A673 (cell line): ENCODE measurements around the gene LHX4. TPM values are rescaled to one million over a fixed set of nuclear protein-coding genes. Genes with fewer than 3 reads are reported as not detected.
A peak's percentile ranks its signal among the peaks of the same experiment; 100 is the strongest.

Experiments used
- BruUV-seq: library from RNA; stranded (reverse); fragments of 400-500 nt; replicated peaks from 2 replicates; lab custom pipeline; 2021; lab: Mats Ljungman, UMichigan
- CTCF ChIA-PET: fragments of 300-600 bp; sonication (Branson Sonifier 250); formaldehyde crosslinking; loops from one replicate; lab custom pipeline; 2022; ENCODE audit warnings: antibody characterized with exemption; lab: Charles Lee
- POLR2A ChIA-PET: fragments of 300-600 bp; sonication (Branson Sonifier 250); formaldehyde crosslinking; loops from one replicate; lab custom pipeline; 2022; ENCODE audit warnings: antibody characterized with exemption; ENCODE audit not compliant: low non-redundant PET; lab: Charles Lee
- DNase-seq: peaks from one replicate; pipeline ENCODE4 v3.0.0-alpha.2; 2015; ENCODE audit warnings: low spot score
- H3K27ac ChIP-seq: fragments of 200-600 bp; sonication (generic); 2 replicates; pipeline ENCODE4 v1.5.1; 2016; ENCODE audit warnings: mixed run types, low read depth, mild to moderate bottlenecking, mixed read lengths, antibody characterized with exemption, low read length; ENCODE audit not compliant: poor library complexity, severe bottlenecking
- H3K27me3 ChIP-seq: fragments of 200-600 bp; sonication (generic); replicated peaks from 2 replicates; pipeline ENCODE4 v1.6.1; 2017; ENCODE audit warnings: mixed run types, low read depth, mild to moderate bottlenecking, mixed read lengths, antibody characterized with exemption, low read length; ENCODE audit not compliant: insufficient read depth, poor library complexity
- H3K36me3 ChIP-seq: fragments of 200-600 bp; sonication (generic); 2 replicates; pipeline ENCODE4 v1.6.1; 2016; ENCODE audit warnings: mixed run types, mild to moderate bottlenecking, mixed read lengths, antibody characterized with exemption, low read length; ENCODE audit not compliant: insufficient read depth, poor library complexity, severe bottlenecking
- H3K4me1 ChIP-seq: fragments of 200-600 bp; sonication (generic); 2 replicates; pipeline ENCODE4 v1.6.1; 2017; ENCODE audit warnings: mixed run types, mild to moderate bottlenecking, mixed read lengths, antibody characterized with exemption, low read length; ENCODE audit not compliant: insufficient read depth, poor library complexity, severe bottlenecking
- H3K4me3 ChIP-seq: fragments of 200-600 bp; sonication (generic); 2 replicates; pipeline ENCODE4 v1.5.1; 2016; ENCODE audit warnings: low read depth, mixed run types, mild to moderate bottlenecking, mixed read lengths, low read length; ENCODE audit not compliant: poor library complexity, severe bottlenecking
- H3K9me3 ChIP-seq: fragments of 200-600 bp; sonication (generic); 2 replicates; pipeline ENCODE4 v1.6.1; 2016; ENCODE audit warnings: mixed run types, low read depth, mild to moderate bottlenecking, mixed read lengths, antibody characterized with exemption, low read length; ENCODE audit not compliant: poor library complexity, severe bottlenecking
- CTCF ChIP-seq: fragments of 300-800, 200-600 bp; sonication (generic); conservative IDR thresholded peaks from 2 replicates; pipeline ENCODE4 v1.5.1; 2017; ENCODE audit warnings: low read depth, mild to moderate bottlenecking, antibody characterized with exemption, low read length, moderate library complexity, mixed read lengths
- EZH2 ChIP-seq: fragments of 200-600 bp; sonication (generic); IDR thresholded peaks from 2 replicates; pipeline ENCODE4 v1.6.1; 2017; ENCODE audit warnings: borderline replicate concordance, low read depth, mild to moderate bottlenecking, mixed read lengths, antibody characterized with exemption, low read length; ENCODE audit not compliant: poor library complexity, severe bottlenecking
- intact Hi-C: fragments of 100-400 bp; cut with micrococcal nuclease; formaldehyde crosslinking; loops from one replicate; pipeline ENCODE4 v1.10.0; 2022; ENCODE audit not compliant: unreplicated experiment
- total RNA-seq: library from RNA; stranded (reverse); gene quantifications from 2 replicates; pipeline ENCODE4 v1.2.3, GENCODE V29; 2021

Gene LHX4
- total RNA-seq, 1 experiment from 2014 or later: not detected

- no peak overlapping the region for H3K4me3 ChIP-seq
- ChIA-PET CTCF (no interaction called here), POLR2A (no interaction called here)
- H3K36me3 ChIP-seq: no peaks in the 10 kb centered on the region
- no peaks in the 10 kb centered on the region for H3K4me1 ChIP-seq
- H3K27me3 ChIP-seq: no peaks in the 10 kb centered on the region
- no peak overlapping the region for H3K27ac ChIP-seq
- H3K9me3 ChIP-seq: no peaks in the 10 kb centered on the region
- intact Hi-C loops: no loop called here
- DNase-seq: no peak
- no TSS peak for BruUV-seq
- TF ChIP-seq EZH2 (no peak), CTCF (no peak)
These were observed 18.1 kb downstream of the LHX4 start for GRCh38 chr1:180248176-180248575.

GRCh38 chr1:180248731-180249681 lies 18.9 kb downstream of the LHX4 start:
- intact Hi-C loops: no loop called here
- H3K9me3 ChIP-seq: no peaks in the 10 kb centered on the region
- BruUV-seq: no TSS peak
- no peak overlapping the region for H3K4me3 ChIP-seq
- no peak overlapping the region for H3K27ac ChIP-seq
- no peaks in the 10 kb centered on the region for H3K36me3 ChIP-seq
- peak; percentile 41 for DNase-seq
- ChIA-PET CTCF (interaction anchor here (1.2 kb wide), 1 partner anchor 167 kb away, joined by 3 read pairs; no protein-coding TSS in a partner anchor), POLR2A (no interaction called here)
- H3K4me1 ChIP-seq: no peaks in the 10 kb centered on the region
- no peak for TF ChIP-seq EZH2
- TF ChIP-seq CTCF: peak; percentile 43; the same call in 1 of the 2 replicates
- H3K27me3 ChIP-seq: no peaks in the 10 kb centered on the region

- Histone ChIP-seq H3K27me3 (no peaks in the 10 kb centered on the region), H3K4me1 (no peaks in the 10 kb centered on the region), H3K9me3 (no peaks in the 10 kb centered on the region), H3K4me3 (no peak overlapping the region), H3K36me3 (no peaks in the 10 kb centered on the region), H3K27ac (no peak overlapping the region)
- no peak for DNase-seq
- TF ChIP-seq CTCF (no peak), EZH2 (no peak)
- intact Hi-C loops: no loop called here
- CTCF ChIA-PET: interaction anchor here (1.2 kb wide), 1 partner anchor 166 kb away, joined by 3 read pairs; no protein-coding TSS in a partner anchor
- BruUV-seq: no TSS peak
- POLR2A ChIA-PET: no interaction called here
These were observed 19.8 kb downstream of the LHX4 start for GRCh38 chr1:180249725-180250498.
